ENCODE measurements around the gene HPCAL1. TPM values are rescaled to one million over a fixed set of nuclear protein-coding genes. Genes with fewer than 3 reads are reported as not detected.

HPCAL1 gene
- total RNA-seq, 6 experiments from 2014 or later = 23.1 to 68.8 (median 29.1) TPM

DNA sequence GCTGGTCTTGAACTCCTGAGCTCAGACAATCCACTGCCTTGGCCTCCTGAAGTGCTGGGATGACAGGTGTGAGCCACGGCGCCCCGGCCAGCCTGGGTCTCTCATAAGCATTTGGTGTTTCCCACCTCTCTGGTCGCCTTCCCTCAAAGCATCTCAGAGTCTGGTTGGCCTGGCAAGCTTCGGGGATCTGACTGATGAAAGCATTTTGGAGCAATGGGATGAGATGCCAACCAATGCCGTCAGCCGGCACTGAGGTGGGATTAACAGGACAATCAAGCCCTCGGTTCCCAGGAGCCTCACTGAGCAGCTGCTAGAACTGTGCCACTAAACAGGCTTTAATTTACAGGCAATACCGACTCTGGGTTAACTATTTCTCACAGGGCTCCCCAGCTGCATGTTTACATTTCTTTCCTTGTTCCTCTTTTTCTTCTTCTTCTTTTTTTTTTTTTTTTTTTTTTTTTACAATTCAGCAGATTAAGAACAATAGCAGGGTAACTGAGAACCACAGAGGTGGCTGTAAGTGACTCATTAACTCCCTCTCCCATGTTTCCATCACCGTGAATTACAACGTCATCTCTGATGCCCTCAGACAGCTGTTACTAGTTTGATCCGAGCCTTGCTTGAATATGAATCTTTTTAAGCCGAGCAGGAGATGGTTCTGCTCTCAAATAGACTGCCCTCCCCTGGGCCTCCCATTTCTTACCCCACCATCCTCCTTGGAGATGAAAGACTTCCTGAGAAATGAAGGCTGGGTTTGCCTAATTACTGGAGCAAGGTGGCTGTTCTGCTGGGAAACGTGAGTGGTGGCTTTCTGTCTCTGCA, 107.5 kb downstream of the HPCAL1 start:
- no peak for ATAC-seq
- Histone ChIP-seq H3K36me3 (no peaks in the 10 kb centered on the region), H3K4me3 (no peak overlapping the region), H3K27me3 (no peaks in the 10 kb centered on the region), H3K4me1 (peaks cover 0 to 49% (median 14%) of the 10 kb centered on the region in 4 donors), H3K9me3 (no peaks in the 10 kb centered on the region), H3K27ac (no peak overlapping the region)
- whole genome bisulfite sequencing (ENCODE audit: insufficient coverage, low coverage, low lambda C conversion rate, missing lambda C conversion rate) = 60% methylated on average over 10 of the region's 14 CpGs
- intact Hi-C loops (cut with DNase I) = loop anchor here in 1 of 2 donors (5.0 kb wide), 1 partner anchor 273 kb away; no protein-coding TSS in a partner anchor
- DNase-seq = no peak
- TF ChIP-seq, protein P1, sequence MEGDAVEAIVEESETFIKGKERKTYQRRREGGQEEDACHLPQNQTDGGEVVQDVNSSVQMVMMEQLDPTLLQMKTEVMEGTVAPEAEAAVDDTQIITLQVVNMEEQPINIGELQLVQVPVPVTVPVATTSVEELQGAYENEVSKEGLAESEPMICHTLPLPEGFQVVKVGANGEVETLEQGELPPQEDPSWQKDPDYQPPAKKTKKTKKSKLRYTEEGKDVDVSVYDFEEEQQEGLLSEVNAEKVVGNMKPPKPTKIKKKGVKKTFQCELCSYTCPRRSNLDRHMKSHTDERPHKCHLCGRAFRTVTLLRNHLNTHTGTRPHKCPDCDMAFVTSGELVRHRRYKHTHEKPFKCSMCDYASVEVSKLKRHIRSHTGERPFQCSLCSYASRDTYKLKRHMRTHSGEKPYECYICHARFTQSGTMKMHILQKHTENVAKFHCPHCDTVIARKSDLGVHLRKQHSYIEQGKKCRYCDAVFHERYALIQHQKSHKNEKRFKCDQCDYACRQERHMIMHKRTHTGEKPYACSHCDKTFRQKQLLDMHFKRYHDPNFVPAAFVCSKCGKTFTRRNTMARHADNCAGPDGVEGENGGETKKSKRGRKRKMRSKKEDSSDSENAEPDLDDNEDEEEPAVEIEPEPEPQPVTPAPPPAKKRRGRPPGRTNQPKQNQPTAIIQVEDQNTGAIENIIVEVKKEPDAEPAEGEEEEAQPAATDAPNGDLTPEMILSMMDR (IDR thresholded peaks at IDR 0.05) = no peak
- TF ChIP-seq POLR2A (IDR thresholded peaks at IDR 0.05) = no peak

- no peaks in the 10 kb centered on the region for H3K9me3 ChIP-seq
- no peaks in the 10 kb centered on the region for H3K27me3 ChIP-seq
- TF ChIP-seq POLR2A (IDR thresholded peaks at IDR 0.05) = no peak
- TF ChIP-seq, protein P1 (IDR thresholded peaks at IDR 0.05) = no peak
- H3K36me3 ChIP-seq = no peaks in the 10 kb centered on the region
- H3K4me3 ChIP-seq = no peak overlapping the region
- no peak for DNase-seq
- no peak for ATAC-seq
- intact Hi-C loops (cut with DNase I) = loop anchor here in 1 of 2 donors (5.0 kb wide), 1 partner anchor 274 kb away; no protein-coding TSS in a partner anchor
- H3K4me1 ChIP-seq = peaks cover 0 to 42% (median 13%) of the 10 kb centered on the region in 4 donors
- H3K27ac ChIP-seq = no peak overlapping the region
- 74% methylated on average over 5 of the region's 13 CpGs for WGBS (ENCODE audit: insufficient coverage, low coverage, low lambda C conversion rate, missing lambda C conversion rate)
Observed at GRCh38 chr2:10410823-10411437, 108.2 kb downstream of the HPCAL1 start.

GRCh38 chr2:10411557-10411956, 108.9 kb downstream of the HPCAL1 start:
- ATAC-seq = no peak
- H3K27me3 ChIP-seq = no peaks in the 10 kb centered on the region
- intact Hi-C loops (cut with DNase I) = loop anchor here in 1 of 2 donors (5.0 kb wide), 1 partner anchor 274 kb away; no protein-coding TSS in a partner anchor
- peaks cover 0 to 36% (median 13%) of the 10 kb centered on the region in 4 donors for H3K4me1 ChIP-seq
- H3K36me3 ChIP-seq = no peaks in the 10 kb centered on the region
- 86% methylated on average over 5 of the region's 8 CpGs for WGBS (ENCODE audit: insufficient coverage, low coverage, low lambda C conversion rate, missing lambda C conversion rate)
- no peak for TF ChIP-seq POLR2A (IDR thresholded peaks at IDR 0.05)
- TF ChIP-seq, protein P1 (IDR thresholded peaks at IDR 0.05) = no peak
- no peak overlapping the region for H3K4me3 ChIP-seq
- no peak overlapping the region for H3K27ac ChIP-seq
- no peak for DNase-seq
- no peaks in the 10 kb centered on the region for H3K9me3 ChIP-seq

DNA sequence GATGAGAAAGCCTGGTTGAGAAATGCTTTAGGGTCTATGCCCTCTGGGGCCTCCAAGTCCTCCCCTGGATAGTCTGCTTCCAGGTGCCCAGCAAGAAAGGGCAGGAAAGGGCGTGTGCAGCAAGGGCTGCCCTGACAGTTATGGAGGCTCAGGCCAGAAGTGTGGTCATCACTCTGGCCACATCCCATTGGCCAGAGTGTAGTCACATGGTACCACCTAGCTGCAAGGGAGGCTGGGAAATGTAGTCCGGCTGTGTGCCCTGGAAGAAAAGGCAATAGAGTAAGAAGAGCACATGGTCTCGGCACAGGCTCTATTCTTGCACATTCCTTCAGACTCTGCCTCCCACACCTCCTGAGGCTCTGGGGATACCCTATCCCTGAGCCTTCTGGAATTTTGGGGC, 109.7 kb downstream of the HPCAL1 start:
- Histone ChIP-seq H3K36me3 (no peaks in the 10 kb centered on the region), H3K9me3 (no peaks in the 10 kb centered on the region), H3K27ac (no peak overlapping the region), H3K27me3 (no peaks in the 10 kb centered on the region), H3K4me1 (peaks cover 0 to 28% (median 9%) of the 10 kb centered on the region in 4 donors), H3K4me3 (no peak overlapping the region)
- no peak for ATAC-seq
- intact Hi-C loops (cut with DNase I) = loop anchor here in 1 of 2 donors (5.0 kb wide), 1 partner anchor 275 kb away; no protein-coding TSS in a partner anchor
- 95% methylated on average over 3 of the region's 3 CpGs for WGBS (ENCODE audit: insufficient coverage, low coverage, low lambda C conversion rate, missing lambda C conversion rate)
- DNase-seq = no peak
- TF ChIP-seq POLR2A (IDR thresholded peaks at IDR 0.05) = no peak
- TF ChIP-seq, protein P1 (IDR thresholded peaks at IDR 0.05) = no peak

Data from right lobe of liver (tissue), 6 donors.